Ishikawa (cell line): Measurements from ENCODE around the gene KDM5B.

Experiments
- CEBPB ChIP-seq: IDR thresholded peaks from 2 replicates; pipeline ENCODE4 v1.6.1; 2012
- CREB1 ChIP-seq: IDR thresholded peaks from 2 replicates; pipeline ENCODE4 v1.6.1; 2012; ENCODE audit warnings: low read depth
- EGR1 ChIP-seq: IDR thresholded peaks from 2 replicates; pipeline ENCODE4 v1.6.1; 2012
- EP300 ChIP-seq: IDR thresholded peaks from 2 replicates; pipeline ENCODE4 v1.6.1; 2012; ENCODE audit warnings: borderline replicate concordance
- FOXM1 ChIP-seq: IDR thresholded peaks from 2 replicates; pipeline ENCODE4 v1.6.1; 2012; ENCODE audit warnings: low read depth, borderline replicate concordance
- MAX ChIP-seq: IDR thresholded peaks from 2 replicates; pipeline ENCODE4 v1.6.1; 2012
- NFIC ChIP-seq: IDR thresholded peaks from 2 replicates; pipeline ENCODE4 v1.6.1; 2012
- RAD21 ChIP-seq: IDR thresholded peaks from 2 replicates; pipeline ENCODE4 v1.6.1; 2012; ENCODE audit warnings: low read depth
- REST ChIP-seq: IDR thresholded peaks from 2 replicates; pipeline ENCODE4 v1.6.1; 2012; ENCODE audit warnings: low read depth, mild to moderate bottlenecking
- TAF1 ChIP-seq: IDR thresholded peaks from 2 replicates; pipeline ENCODE4 v1.6.1; 2012; ENCODE audit warnings: low read depth, mild to moderate bottlenecking
- TCF12 ChIP-seq: IDR thresholded peaks from 2 replicates; pipeline ENCODE4 v1.6.1; 2012; ENCODE audit warnings: low read depth
- TEAD4 ChIP-seq: IDR thresholded peaks from 2 replicates; pipeline ENCODE4 v1.6.1; 2012
- USF1 ChIP-seq: IDR thresholded peaks from 2 replicates; pipeline ENCODE4 v1.6.1; 2012
- YY1 ChIP-seq: IDR thresholded peaks from 2 replicates; pipeline ENCODE4 v1.6.1; 2012; ENCODE audit warnings: low read depth
- ZBTB7A ChIP-seq: IDR thresholded peaks from 2 replicates; pipeline ENCODE4 v1.6.1; 2012; ENCODE audit warnings: low read depth

The KDM5B gene

GRCh38 chr1:202704601-202705000, 103.6 kb downstream of the KDM5B start:
- TF ChIP-seq RAD21 (no peak), YY1 (no peak), CREB1 (no peak), EP300 (no peak), FOXM1 (no peak), MAX (no peak), TCF12 (no peak), REST (no peak), USF1 (no peak), CEBPB (no peak), EGR1 (no peak), TEAD4 (no peak)

GRCh38 chr1:202703191-202703590, 105.0 kb downstream of the KDM5B start:
- TF ChIP-seq TEAD4 (no peak), FOXM1 (no peak), CREB1 (no peak), YY1 (no peak), CEBPB (no peak), USF1 (no peak), EGR1 (no peak), NFIC (no peak), TAF1 (no peak), EP300 (no peak), TCF12 (no peak), ZBTB7A (no peak), RAD21 (no peak), MAX (no peak), REST (no peak)

- TF ChIP-seq REST (no peak), YY1 (no peak), RAD21 (no peak), MAX (no peak), USF1 (no peak), TCF12 (no peak), NFIC (no peak), ZBTB7A (no peak), EGR1 (no peak), CEBPB (no peak), TEAD4 (no peak), FOXM1 (no peak), TAF1 (no peak), CREB1 (no peak), EP300 (no peak)
These were observed 106.1 kb downstream of the KDM5B start for GRCh38 chr1:202702088-202702487.

- no peak for TF ChIP-seq USF1
- no peak for TF ChIP-seq TAF1
- no peak for TF ChIP-seq RAD21
- TF ChIP-seq EGR1 = no peak
- no peak for TF ChIP-seq TCF12
- TF ChIP-seq ZBTB7A = no peak
- no peak for TF ChIP-seq REST
- no peak for TF ChIP-seq TEAD4
- TF ChIP-seq FOXM1 = no peak
These were observed 107.0 kb downstream of the KDM5B start for GRCh38 chr1:202701200-202701599.
